NOMO-1 treated with dmso at 0.1 percent for 144 hours (cell line): Measurements from ENCODE around the gene CTNNAL1.
"Not testable (repeated sequence)": the region's sequence is repeated elsewhere in the genome, so short reads cannot be mapped to it uniquely, and the experiment has no call there.

Experiments
- DNase-seq: peaks from one replicate; lab custom pipeline; 2025; ENCODE audit not compliant: unreplicated experiment; lab: John Stamatoyannopoulos, UW

CTNNAL1 gene

DNA sequence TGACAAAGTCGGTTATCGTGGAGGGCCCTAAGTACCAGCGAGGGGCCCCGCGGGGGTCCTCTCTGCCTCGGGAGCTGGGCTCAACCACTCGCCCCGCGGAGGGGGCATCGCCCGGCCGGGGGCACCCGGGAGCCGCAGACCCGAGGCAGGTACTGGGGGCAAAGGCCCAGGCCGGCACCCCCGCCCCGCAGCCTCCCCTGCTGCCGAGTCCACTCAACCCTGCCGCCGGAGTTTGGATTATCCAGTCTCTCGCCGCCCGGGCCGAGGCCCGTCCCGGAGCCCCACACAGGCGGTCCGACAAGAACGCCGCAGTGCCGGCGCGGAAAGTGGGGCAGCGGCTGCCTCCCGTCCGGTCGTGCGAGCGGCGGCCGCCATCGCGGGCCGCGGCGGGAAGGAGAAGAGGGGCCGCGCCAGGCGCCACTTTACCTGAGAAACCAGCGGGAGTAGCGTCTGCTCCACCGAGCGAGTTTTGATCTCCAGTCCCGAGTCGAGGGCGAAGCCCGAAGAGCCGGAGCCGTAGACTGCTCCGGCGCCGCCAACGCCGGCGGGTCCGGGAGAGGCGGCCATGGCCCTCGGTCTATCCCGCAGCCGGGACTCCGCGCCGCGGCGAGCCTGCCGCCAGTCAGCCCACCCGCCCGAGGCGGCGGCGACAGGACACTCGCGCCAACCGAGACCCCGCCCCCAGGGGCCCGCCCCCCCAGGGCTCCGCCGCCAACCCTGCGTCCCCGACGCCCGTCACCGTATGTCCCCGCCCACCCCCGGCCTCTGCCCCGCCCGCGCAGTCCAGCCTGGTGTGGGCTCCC lies at the start of gene CTNNAL1:
CTNNAL1 (minus strand) TSS at position 624 of the 803 bp plus-strand sequence; CDS start at position 567, 57 bp downstream.
- DNase-seq: peak; percentile 65

DNA sequence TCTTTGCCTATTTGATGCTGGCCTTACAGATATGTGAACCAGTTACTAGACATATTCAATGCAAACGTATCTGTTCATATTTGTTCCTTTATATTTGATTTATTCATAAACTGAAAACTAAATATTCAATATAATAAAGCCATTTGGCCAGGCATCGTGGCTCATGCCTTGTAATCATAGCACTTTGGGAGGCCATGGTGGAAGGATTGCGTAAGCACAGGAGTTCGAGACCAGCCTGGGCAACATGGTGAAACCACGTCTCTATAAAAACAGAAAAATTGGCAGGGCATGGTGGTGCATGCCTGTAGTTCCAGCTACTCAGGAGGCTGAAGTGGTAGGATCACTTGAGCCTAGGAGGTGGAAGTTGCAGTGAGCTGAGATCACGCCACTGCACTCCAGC lies 49.2 kb upstream of the CTNNAL1 start:
- DNase-seq: no peak

- DNase-seq: no peak
Measured at GRCh38 chr9:109060191-109060590, 46.9 kb upstream of the CTNNAL1 start.

DNA sequence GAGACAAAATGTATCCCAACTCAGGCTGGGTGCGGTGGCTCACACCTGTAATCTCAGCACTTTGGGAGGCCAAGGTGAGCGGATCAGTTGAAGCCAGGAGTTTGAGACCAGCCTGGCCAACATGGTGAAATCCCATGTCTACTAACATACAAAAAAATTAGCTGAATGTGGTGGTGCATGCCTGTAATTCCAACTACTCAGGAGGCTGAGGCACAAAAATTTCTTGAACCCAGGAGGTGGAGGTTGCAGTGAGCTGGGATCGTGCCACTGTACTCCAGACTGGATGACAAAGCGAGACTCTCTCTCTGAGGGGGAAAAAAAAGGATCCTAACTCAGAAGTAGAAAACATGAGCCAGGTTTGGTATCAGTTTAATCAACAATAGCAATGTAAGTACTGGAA lies 39.8 kb upstream of the CTNNAL1 start:
- DNase-seq: not testable (repeated sequence)

DNA sequence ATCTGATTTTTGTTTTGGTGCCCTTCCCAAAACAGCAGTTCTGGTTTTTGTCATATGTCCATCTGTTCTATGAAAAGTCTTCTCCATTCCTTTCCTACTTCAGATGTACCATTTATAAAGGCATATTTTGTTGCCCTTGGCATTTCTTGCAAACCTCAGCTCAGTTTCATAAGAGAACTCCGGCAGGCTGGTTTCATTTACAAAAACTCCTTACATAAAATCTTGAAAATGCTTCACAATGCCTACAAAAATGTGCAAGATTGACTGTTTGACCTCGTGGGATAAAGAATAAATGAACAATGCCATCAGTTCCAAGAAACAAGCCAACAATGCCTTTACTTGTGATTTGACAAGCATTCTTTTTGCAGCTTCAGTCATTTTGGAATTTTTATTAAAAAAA lies 39.1 kb upstream of the CTNNAL1 start:
- DNase-seq: no peak

DNA sequence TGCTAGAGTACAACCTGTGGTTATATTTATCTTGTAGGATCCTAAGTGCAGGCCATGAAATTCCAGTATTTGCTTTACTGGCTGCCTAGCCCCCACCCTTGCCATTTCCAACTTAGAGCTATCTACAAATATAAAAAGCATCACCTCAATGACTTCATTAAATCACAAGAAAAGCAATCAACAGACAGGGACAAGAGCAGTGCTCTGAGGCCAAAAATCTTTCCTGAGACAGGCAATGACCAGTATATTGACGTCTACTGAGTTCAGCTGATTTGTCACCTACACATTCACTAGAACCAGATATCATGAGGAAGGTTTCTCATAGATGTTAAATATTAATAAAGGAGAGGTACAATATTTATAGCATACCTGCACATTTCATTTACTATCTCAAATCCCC lies 38.4 kb upstream of the CTNNAL1 start:
- no peak for DNase-seq

GRCh38 chr9:109050444-109050843 lies 37.1 kb upstream of the CTNNAL1 start:
- no peak for DNase-seq

DNA sequence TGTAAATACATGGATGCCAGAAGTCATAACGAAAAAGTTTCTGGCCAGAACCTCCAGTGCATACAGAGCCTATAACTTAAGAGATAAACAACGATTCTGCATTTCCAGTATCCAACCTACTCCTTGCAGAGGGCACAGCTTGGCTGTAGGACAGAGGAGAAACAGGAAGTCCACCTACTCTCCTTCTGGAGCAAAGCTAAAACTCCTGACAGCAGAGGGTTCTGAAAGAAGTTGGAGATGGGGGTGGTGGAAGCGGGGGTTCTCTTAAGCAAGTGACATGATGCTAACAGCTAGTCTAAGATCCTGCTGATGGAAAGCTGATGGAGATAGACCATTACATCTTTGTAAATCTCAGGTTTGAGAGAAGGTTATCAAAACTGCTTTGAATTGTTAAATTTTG lies 35.5 kb upstream of the CTNNAL1 start:
- DNase-seq: no peak

DNA sequence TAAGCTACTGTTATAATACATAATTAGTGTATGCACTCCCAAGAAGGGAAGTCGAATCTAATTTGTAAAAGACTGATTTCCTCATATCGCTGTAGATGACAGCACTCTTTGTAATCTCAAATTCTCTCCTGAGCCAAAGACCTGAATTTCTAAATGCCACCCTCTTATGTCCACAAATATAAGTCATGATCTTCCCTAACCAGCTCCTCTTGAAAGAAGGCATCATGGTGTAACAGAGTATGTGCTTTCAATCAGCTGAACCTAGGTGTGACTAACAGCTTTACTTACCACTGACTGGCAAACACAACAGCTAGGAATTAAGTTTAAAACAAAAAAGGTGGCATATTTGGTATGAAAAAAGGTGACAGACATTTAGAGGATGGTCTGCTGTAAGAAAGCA lies 34.0 kb upstream of the CTNNAL1 start:
- no peak for DNase-seq

- DNase-seq: no peak
Measured at GRCh38 chr9:109046346-109046745, 33.0 kb upstream of the CTNNAL1 start.

GRCh38 chr9:109043578-109043977 lies 30.3 kb upstream of the CTNNAL1 start:
- no peak for DNase-seq

GRCh38 chr9:109040571-109040970 lies 27.3 kb upstream of the CTNNAL1 start:
- no peak for DNase-seq

GRCh38 chr9:109039539-109039938 lies 26.2 kb upstream of the CTNNAL1 start:
- DNase-seq: no peak

GRCh38 chr9:109037946-109038715 lies 24.8 kb upstream of the CTNNAL1 start:
- DNase-seq: no peak

- DNase-seq: no peak
Measured at GRCh38 chr9:109036744-109037680, 23.7 kb upstream of the CTNNAL1 start.

- no peak for DNase-seq
Measured at GRCh38 chr9:109035684-109036423, 22.6 kb upstream of the CTNNAL1 start.

GRCh38 chr9:109033941-109034700 lies 20.8 kb upstream of the CTNNAL1 start:
- no peak for DNase-seq

DNA sequence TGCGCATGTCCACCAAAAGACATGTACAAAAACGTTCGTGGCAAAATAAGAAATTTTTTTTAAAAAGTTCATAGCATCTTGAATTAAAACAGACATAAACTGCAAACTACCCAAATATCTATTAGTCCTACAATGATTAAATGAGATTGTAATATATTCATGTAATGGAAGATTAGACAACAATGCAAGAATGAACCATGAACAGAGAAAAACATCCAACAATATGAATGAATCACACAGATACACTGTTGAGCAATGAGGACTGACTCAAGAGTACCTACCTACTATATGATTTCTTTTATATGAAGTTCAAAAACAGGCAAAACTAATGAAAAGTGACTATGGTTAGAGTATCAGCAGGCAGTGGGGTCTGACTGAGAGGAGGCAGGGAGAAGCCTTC lies 17.9 kb upstream of the CTNNAL1 start:
- no peak for DNase-seq

DNA sequence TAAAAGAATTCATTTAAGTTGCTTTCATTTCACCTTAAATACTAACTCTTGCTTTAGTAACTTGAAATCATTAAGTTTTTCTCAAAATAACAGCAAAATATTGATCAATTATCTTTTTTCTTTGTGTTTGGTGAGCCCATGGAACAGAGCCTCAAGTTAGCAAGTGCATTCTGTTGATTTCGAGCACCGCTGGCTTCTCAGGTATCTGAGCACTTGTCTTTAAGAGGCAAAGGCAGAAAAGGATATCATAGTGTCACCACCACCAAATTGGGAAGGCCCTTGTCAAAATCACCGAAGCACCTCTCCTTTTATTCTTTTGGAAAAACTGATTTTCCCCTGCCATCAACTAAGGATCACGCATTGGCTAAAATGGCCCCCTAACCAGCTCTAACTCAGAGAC lies 17.1 kb upstream of the CTNNAL1 start:
- DNase-seq: no peak

- no peak for DNase-seq
Measured at GRCh38 chr9:109028457-109028856, 15.2 kb upstream of the CTNNAL1 start.
